K562 (cell line): ENCODE measurements around the gene NAPEPLD. TPM values are rescaled to one million over a fixed set of nuclear protein-coding genes. Genes with fewer than 3 reads are reported as not detected.

Experiments
- ATAC-seq: fragments of 200-7000 bp; cut with Tn5 transposase; 3 replicates; pipeline ENCODE4 v1.9.1; 2020; ENCODE audit warnings: moderate library complexity
- BruUV-seq: library from RNA; stranded (reverse); fragments of 400-500 nt; replicated peaks from 2 replicates; lab custom pipeline; 2021; lab: Mats Ljungman, UMichigan
- CTCF ChIA-PET: fragments of 300-600 bp; formaldehyde crosslinking; extraction: SDS; loops from one replicate; lab custom pipeline; 2021; ENCODE audit warnings: low intra/inter-chr PET ratio; lab: Yijun Ruan, JAX
- POLR2A ChIA-PET: fragments of 300-600, 350-650 bp; sonication (Branson Sonifier 250); formaldehyde crosslinking; extraction: SDS; loops from one replicate; lab custom pipeline; 2021; ENCODE audit warnings: antibody characterized with exemption, inconsistent platforms; lab: Yijun Ruan, JAX
- DNase-seq, 4 experiments: peaks; one replicate each; pipeline versions ENCODE4 v3.0.0 to v3.0.0-alpha.2; 2011 to 2018; ENCODE audit warnings: low spot score in 3 of 4, mixed read lengths in 3 of 4; ENCODE audit errors: extremely low read depth in 1 of 4
- FAIRE-seq: peaks from 2 replicates; lab custom pipeline; 2011; peaks lifted over from hg19 to GRCh38; lab: Jason Lieb, UNC
- H2AFZ ChIP-seq: 2 replicates; pipeline ENCODE4 v1.6.0; 2011; ENCODE audit warnings: low read depth, low read length, control low read depth, inconsistent platforms
- H3K27ac ChIP-seq: fragments of 200-600 bp; 3 replicates; pipeline ENCODE4 v1.8.0; 2011; ENCODE audit warnings: low read depth, mild to moderate bottlenecking, control low read depth, inconsistent platforms, low read length, moderate library complexity, mixed read lengths; ENCODE audit errors: extremely low read depth
- H3K27me3 ChIP-seq, 2 experiments: fragments of 300-600 bp in 1 of 2; 2 replicates in 1 of 2; 3 replicates in 1 of 2; pipeline versions ENCODE4 v1.6.0 to v1.8.0; 2011; ENCODE audit warnings: inconsistent platforms in 2 of 2, low read length in 2 of 2, mild to moderate bottlenecking in 1 of 2, mixed read lengths in 1 of 2, moderate library complexity in 1 of 2; ENCODE audit not compliant: control insufficient read depth in 2 of 2, insufficient read depth in 2 of 2
- H3K36me3 ChIP-seq: fragments of 300-600 bp; 3 replicates; pipeline ENCODE4 v1.8.0; 2011; ENCODE audit warnings: mild to moderate bottlenecking, low read length, inconsistent platforms; ENCODE audit not compliant: control insufficient read depth, insufficient read depth
- H3K4me1 ChIP-seq, 2 experiments: fragments of 200-600 bp in 1 of 2; replicated peaks in 1 of 2; 2 replicates in 1 of 2; 3 replicates in 1 of 2; pipeline versions ENCODE4 v1.5.1 to v1.8.0; 2011; ENCODE audit warnings: inconsistent platforms in 2 of 2, low read length in 2 of 2, mild to moderate bottlenecking in 1 of 2, mixed read lengths in 1 of 2, moderate library complexity in 1 of 2; ENCODE audit not compliant: control insufficient read depth in 2 of 2, insufficient read depth in 2 of 2
- H3K4me2 ChIP-seq: 2 replicates; pipeline ENCODE4 v1.6.1; 2011; ENCODE audit warnings: low read length, control low read depth, inconsistent platforms, mixed read lengths; ENCODE audit not compliant: insufficient read depth
- H3K4me3 ChIP-seq: fragments of 200-600 bp; sonication (generic), shearing (Covaris generic); 2 replicates; pipeline ENCODE4 v1.5.1; 2016; ENCODE audit warnings: control low read depth, inconsistent platforms
- H3K79me2 ChIP-seq: fragments of 200-600 bp; 3 replicates; pipeline ENCODE4 v1.8.0; 2011; ENCODE audit warnings: low read length, inconsistent platforms; ENCODE audit not compliant: control insufficient read depth, insufficient read depth
- H3K9ac ChIP-seq, 2 experiments: 2 replicates each; pipeline versions ENCODE4 v1.6.0 to v1.6.1; 2011; ENCODE audit warnings: low read depth in 2 of 2, low read length in 2 of 2, control low read depth in 1 of 2, inconsistent platforms in 1 of 2, mild to moderate bottlenecking in 1 of 2, mixed read lengths in 1 of 2; ENCODE audit not compliant: insufficient read depth in 1 of 2
- H3K9me1 ChIP-seq: one replicate; pipeline ENCODE4 v1.6.0; 2011; ENCODE audit warnings: inconsistent platforms, mild to moderate bottlenecking, low read length, moderate library complexity; ENCODE audit not compliant: control insufficient read depth, insufficient read depth
- H3K9me3 ChIP-seq: replicated peaks from 2 replicates; pipeline ENCODE4 v1.5.1; 2011; ENCODE audit warnings: low read depth, low read length, inconsistent platforms; ENCODE audit not compliant: control insufficient read depth, insufficient read depth
- H4K20me1 ChIP-seq: replicated peaks from 2 replicates; pipeline ENCODE4 v1.6.1; 2011; ENCODE audit warnings: low read length, inconsistent platforms, mixed read lengths; ENCODE audit not compliant: control insufficient read depth, insufficient read depth
- BACH1 ChIP-seq: fragments of 200-800 bp; sonication (Bioruptor generic); IDR thresholded peaks from 2 replicates; pipeline ENCODE4 v1.6.1; 2016; ENCODE audit warnings: missing genetic modification characterization, missing compliant biosample characterization
- CBFA2T2 ChIP-seq: fragments of 450-650 bp; conservative IDR thresholded peaks from 2 replicates; pipeline ENCODE4 v1.6.1; 2017; ENCODE audit warnings: mild to moderate bottlenecking
- CBX5 ChIP-seq: IDR thresholded peaks from 2 replicates; pipeline ENCODE4 v1.6.1; 2014; ENCODE audit warnings: low read depth, borderline replicate concordance
- DMBX1 ChIP-seq: fragments of 250-450 bp; sonication (Bioruptor Pico); IDR thresholded peaks from 2 replicates; pipeline ENCODE4 v1.8.0; 2022; ENCODE audit warnings: inconsistent platforms, mild to moderate bottlenecking, moderate library complexity, borderline replicate concordance
- FOXJ2 ChIP-seq: fragments of 200-800 bp; sonication (Bioruptor generic); IDR thresholded peaks from 2 replicates; pipeline ENCODE4 v1.6.1; 2016; ENCODE audit warnings: missing genetic modification characterization, missing compliant biosample characterization
- HDGF ChIP-seq: fragments of 450-650 bp; IDR thresholded peaks from 2 replicates; pipeline ENCODE4 v1.6.1; 2016
- HEY1 ChIP-seq: fragments of 250-450 bp; sonication (Bioruptor Pico); IDR thresholded peaks from 2 replicates; pipeline ENCODE4 v1.5.0; 2020; ENCODE audit warnings: mild to moderate bottlenecking, moderate library complexity, borderline replicate concordance
- MAFK ChIP-seq: IDR thresholded peaks from 2 replicates; pipeline ENCODE4 v1.6.1; 2011; ENCODE audit warnings: low read length, improper control_type of control experiment
- NCOR1 ChIP-seq: fragments of 450-650 bp; IDR thresholded peaks from 2 replicates; pipeline ENCODE4 v1.6.1; 2016; ENCODE audit warnings: mild to moderate bottlenecking, moderate library complexity
- NKRF ChIP-seq: fragments of 450-650 bp; IDR thresholded peaks from 2 replicates; pipeline ENCODE4 v1.6.1; 2016; ENCODE audit warnings: borderline replicate concordance
- PBX2 ChIP-seq, 2 experiments: IDR thresholded peaks in 1 of 2; conservative IDR thresholded peaks in 1 of 2; 2 replicates each; pipeline ENCODE4 v1.6.1; 2016; ENCODE audit warnings: low read depth in 2 of 2, mild to moderate bottlenecking in 1 of 2, missing compliant biosample characterization in 1 of 2, missing genetic modification characterization in 1 of 2, moderate library complexity in 1 of 2
- RCOR1 ChIP-seq, 2 experiments: IDR thresholded peaks; 2 replicates each; pipeline ENCODE4 v1.6.1; 2012; ENCODE audit warnings: low read depth in 2 of 2, low read length in 2 of 2, borderline replicate concordance in 1 of 2, improper control_type of control experiment in 1 of 2
- SMARCA4 ChIP-seq: fragments of 450-650 bp; IDR thresholded peaks from 2 replicates; pipeline ENCODE4 v1.6.1; 2016
- ZNF778 ChIP-seq: fragments of 450-650 bp; formaldehyde crosslinking; IDR thresholded peaks from 2 replicates; pipeline ENCODE4 v1.4.0; 2020; ENCODE audit warnings: mild to moderate bottlenecking, moderate library complexity
- WGBS: fragments of 100-300 bp; shearing (Covaris generic); methylation state at CpG from one replicate; pipeline ENCODE4 v1.1.6; 2016; ENCODE audit warnings: low coverage, mixed read lengths; ENCODE audit not compliant: insufficient coverage; ENCODE audit errors: missing lambda C conversion rate; 5-methylcytosine and 5-hydroxymethylcytosine counted together
- in situ Hi-C: fragments of 300-500 bp; cut with MboI; formaldehyde crosslinking; loops from 4 replicates; pipeline ENCODE4 v1.15.0; 2018; ENCODE audit warnings: inconsistent platforms, mixed read lengths
- intact Hi-C: fragments of 100-400 bp; cut with micrococcal nuclease; formaldehyde crosslinking; loops from 2 replicates; pipeline ENCODE4 v1.14.2; 2022
- polyA plus RNA-seq, 8 experiments: library from polyadenylated mRNA; depleted of rRNA in 4 of 8; stranded (reverse) in 5 of 8; unstranded in 3 of 8; fragments of >200 nt; fragmentation: Nextera tagmentation in 2 of 8; fragmentation: Illumina TruSeq in 1 of 8; extraction: Ambion mirVana in 2 of 8; extraction: Trizol in 1 of 8; gene quantifications; 2 replicates each; pipeline versions ENCODE4 v1.2.1 to v1.2.3, GENCODE V29; 2011 to 2014; ENCODE audit warnings: inconsistent platforms in 1 of 8, missing spikeins in 1 of 8
- total RNA-seq, 7 experiments: library from RNA; depleted of rRNA in 6 of 7; stranded (reverse); fragments of >200 nt in 6 of 7; fragmentation: Illumina TruSeq in 2 of 7; extraction: Trizol in 2 of 7; gene quantifications; 2 replicates each; pipeline versions ENCODE4 v1.2.1 to v1.2.3, GENCODE V29; 2011 to 2021; ENCODE audit warnings: low replicate concordance in 1 of 7
- TF ChIP-seq, protein P1 (sequence below), 2 experiments: fragments of 450-650 bp in 1 of 2; sonication (generic) in 1 of 2; formaldehyde crosslinking in 1 of 2; IDR thresholded peaks in 1 of 2; conservative IDR thresholded peaks in 1 of 2; 2 replicates each; pipeline versions ENCODE4 v1.6.1 to v1.8.1; 2016 to 2023; ENCODE audit warnings: mild to moderate bottlenecking in 2 of 2, moderate library complexity in 2 of 2, inconsistent platforms in 1 of 2, missing genetic modification reagents in 1 of 2

Gene NAPEPLD
- total and polyA plus RNA-seq, 9 of the 15 experiments (the other 6 are each of a cell fraction or from before 2014, with no cell fraction given): 3.2 to 11.0 (median 7.5) TPM

DNA sequence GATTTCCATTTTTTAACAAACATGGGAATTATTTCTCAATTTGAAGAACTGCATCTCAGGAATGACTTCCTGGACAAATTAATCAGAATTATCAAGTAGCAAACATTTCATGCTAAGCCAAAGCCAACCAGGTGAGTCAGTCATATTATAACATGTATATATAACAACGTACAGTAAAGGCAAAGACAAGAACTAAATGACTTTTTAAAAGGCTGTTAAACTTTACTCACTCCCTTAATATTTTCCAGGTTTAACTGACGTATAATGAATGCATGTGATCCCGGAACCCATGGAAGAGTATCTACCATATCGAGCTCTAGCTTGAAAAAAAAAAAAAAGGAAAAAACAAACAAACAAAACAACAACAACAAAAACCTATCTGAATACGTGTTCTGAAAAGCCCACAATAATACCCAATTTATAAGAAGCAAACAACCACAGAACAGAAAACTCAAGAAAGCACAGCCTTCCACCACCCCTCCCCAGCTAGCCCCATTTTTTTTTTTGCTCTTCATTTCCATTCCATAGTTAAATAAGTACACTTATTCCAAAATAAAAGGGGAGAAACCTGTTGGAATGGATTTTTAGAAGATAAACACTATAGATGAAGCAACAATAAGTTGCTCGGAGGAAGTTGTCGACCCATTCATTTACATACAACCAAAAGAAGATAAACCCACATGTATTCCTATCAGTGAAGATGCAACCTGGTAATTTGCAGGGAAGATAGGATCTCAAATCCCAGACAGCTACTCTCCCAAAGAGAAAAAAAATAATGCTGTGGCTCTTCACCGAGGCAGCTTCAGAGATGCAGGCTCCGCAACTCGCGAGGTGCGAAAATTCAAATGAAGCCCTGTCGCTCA lies 537 bp downstream of the NAPEPLD start:
- H3K4me3 ChIP-seq: peak overlapping the region; percentile 69
- TF ChIP-seq RCOR1 (IDR thresholded peaks at IDR 0.05; ENCODE audit: borderline replicate concordance in 1 of 2, low read depth in 2 of 2, low read length in 2 of 2) (no peak), DMBX1 (CRISPR knock-in tag) (no peak), BACH1 (tag) (no peak), HEY1 (CRISPR knock-in tag) (0 out of 2 replicates have a peak, but pooled peaks have one; percentile 62), MAFK (no peak), SMARCA4 (peak; percentile 72; the same call in 1 of the 2 replicates), NCOR1 (no peak), NKRF (0 out of 2 replicates have a peak, but pooled peaks have one; percentile 28), CBFA2T2 (no peak), FOXJ2 (tag) (peak; percentile 16; the same call in 1 of the 2 replicates), PBX2 (CRISPR knock-in tag; IDR thresholded peaks at IDR 0.05; ENCODE audit: low read depth) (peak; percentile 38; the same call in 1 of the 2 replicates), PBX2 (tag; conservative IDR thresholded peaks at IDR 0.05; ENCODE audit: low read depth) (no peak), HDGF (peak; percentile 50; the same call in 1 of the 2 replicates), ZNF778 (CRISPR knock-in tag) (no peak), CBX5 (no peak)
- TF ChIP-seq, protein P1, sequence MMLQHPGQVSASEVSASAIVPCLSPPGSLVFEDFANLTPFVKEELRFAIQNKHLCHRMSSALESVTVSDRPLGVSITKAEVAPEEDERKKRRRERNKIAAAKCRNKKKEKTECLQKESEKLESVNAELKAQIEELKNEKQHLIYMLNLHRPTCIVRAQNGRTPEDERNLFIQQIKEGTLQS (IDR thresholded peaks at IDR 0.05): no peak
- TF ChIP-seq, protein P1 (CRISPR knock-in tag; conservative IDR thresholded peaks at IDR 0.05): no peak

More for the DNA sequence above, 537 bp downstream of the NAPEPLD start:
- intact Hi-C loops (loop anchor here (2.0 kb wide), 1 partner anchor 16 kb away; no protein-coding TSS in a partner anchor), in situ Hi-C loops (no loop called here)
- TSS peak; percentile 66 for BruUV-seq
- H3K9me3 ChIP-seq: no peaks in the 10 kb centered on the region
- FAIRE-seq: peak; percentile 23
- H3K27me3 ChIP-seq: no peaks in the 10 kb centered on the region
- POLR2A ChIA-PET: interaction anchor here (0.6 to 2.2 kb wide), 10 partner anchors 9 to 339 kb away, joined by 3 to 17 read pairs (median 4); partner anchors contain the start of gene ARMC10
- H3K4me1 ChIP-seq: peaks cover 25 to 46% of the 10 kb centered on the region in 2 experiments
- no peak for DNase-seq
- H3K36me3 ChIP-seq: no peaks in the 10 kb centered on the region
- H3K9ac ChIP-seq: peak overlapping the region; percentile 92 to 96
- CTCF ChIA-PET: no interaction called here
- peaks cover 5% of the 10 kb centered on the region for H3K9me1 ChIP-seq
- WGBS: under 1% methylated on average over 13 of the region's 13 CpGs
- H3K79me2 ChIP-seq: peaks cover 31% of the 10 kb centered on the region
- peak overlapping the region; percentile 94 for H2AFZ ChIP-seq
- no peaks in the 10 kb centered on the region for H4K20me1 ChIP-seq
- H3K4me2 ChIP-seq: peak overlapping the region; percentile 85
- no peak for ATAC-seq
- H3K27ac ChIP-seq: peak overlapping the region; percentile 93
